Limb (tissue), 2 donors: ENCODE measurements around the gene IL10.
"Not testable (repeated sequence)": the region's sequence is repeated elsewhere in the genome, so short reads cannot be mapped to it uniquely, and the experiment has no call there.

Source experiments
- DNase-seq, 2 donors: peaks; one replicate each; pipeline ENCODE4 v3.0.0-alpha.2; 2016; ENCODE audit errors: extremely low spot score in 2 of 2

IL10 gene

DNA sequence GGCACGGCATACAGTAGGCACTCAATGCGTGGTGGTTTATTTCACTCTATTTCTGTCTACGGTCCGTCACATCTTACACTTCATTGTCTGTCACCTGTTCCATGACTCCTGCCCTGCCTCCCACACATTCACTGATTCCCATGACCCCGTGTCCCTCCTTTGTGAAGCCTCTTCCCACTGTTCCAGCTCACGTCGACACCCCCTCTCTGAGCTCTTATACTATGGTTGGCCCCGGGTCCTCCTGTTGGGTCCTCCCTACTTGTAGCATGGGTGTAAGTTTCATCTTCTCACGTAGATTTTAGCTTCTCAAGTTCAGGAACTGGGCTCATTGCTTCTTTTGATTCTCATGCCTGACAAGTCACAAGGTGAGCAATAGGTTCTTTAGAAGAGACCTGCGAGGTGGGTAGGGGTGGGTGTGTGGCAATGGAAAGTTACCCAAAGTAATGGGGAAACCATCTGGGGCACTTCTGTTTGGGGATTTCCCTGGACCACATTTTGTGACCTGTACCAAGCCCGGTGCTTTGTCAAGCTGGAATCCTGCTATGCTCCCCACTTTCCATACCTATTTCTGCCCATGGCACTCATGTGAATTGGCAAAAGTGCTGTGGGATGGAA is 22.1 kb upstream of the IL10 start:
- DNase-seq: no peak

DNA sequence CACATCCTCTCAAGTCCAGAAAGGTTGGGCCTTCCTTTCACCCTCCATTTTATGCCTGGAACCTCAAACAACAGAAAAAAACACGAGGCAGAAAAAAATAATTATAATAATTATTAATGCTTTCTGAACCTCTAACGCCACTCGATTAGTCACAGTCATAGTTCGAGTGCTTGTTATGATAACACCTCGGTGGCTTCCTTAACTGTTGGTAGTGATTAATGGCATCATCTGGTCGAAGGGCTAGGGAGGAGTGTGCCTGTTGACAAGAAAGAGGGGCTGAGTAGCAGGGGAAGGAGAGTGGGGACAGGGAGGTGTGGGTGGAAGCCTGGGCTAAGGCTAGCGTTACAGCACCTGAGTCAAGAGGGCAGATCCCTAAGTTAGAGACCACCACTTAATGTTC is 21.3 kb upstream of the IL10 start:
- no peak for DNase-seq

DNA sequence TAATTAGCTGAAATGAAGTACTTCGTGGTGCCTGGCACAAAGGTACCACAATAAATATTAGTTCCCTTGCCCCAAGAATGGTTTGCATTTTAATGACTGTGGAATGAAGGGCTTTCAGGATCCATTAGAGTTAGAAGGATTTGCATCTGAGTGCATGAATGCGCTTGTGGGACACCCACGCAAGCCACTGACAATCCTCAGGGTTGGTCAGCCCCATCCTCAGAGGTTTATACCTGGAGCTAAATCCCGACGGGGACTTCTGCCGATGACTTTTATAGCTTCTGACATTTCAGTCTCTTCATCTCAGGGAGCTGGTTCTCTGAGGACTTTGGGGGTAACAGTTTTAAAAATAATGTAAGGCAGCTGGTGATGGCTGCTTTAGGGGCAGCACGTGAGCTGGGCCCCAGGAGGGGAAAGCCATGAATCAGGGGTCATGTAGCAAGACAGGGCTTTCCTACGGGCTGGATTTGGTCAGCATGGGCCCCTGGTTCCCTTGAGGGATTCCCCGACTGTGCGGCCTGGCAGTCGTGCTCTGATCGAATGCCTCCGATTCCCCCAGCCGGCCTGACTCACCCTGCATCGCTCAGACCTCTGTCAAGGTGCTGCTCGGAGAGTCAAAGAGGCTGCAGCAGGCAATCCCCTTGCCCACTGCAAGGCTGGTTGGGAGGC is 20.8 kb upstream of the IL10 start:
- DNase-seq: no peak

DNA sequence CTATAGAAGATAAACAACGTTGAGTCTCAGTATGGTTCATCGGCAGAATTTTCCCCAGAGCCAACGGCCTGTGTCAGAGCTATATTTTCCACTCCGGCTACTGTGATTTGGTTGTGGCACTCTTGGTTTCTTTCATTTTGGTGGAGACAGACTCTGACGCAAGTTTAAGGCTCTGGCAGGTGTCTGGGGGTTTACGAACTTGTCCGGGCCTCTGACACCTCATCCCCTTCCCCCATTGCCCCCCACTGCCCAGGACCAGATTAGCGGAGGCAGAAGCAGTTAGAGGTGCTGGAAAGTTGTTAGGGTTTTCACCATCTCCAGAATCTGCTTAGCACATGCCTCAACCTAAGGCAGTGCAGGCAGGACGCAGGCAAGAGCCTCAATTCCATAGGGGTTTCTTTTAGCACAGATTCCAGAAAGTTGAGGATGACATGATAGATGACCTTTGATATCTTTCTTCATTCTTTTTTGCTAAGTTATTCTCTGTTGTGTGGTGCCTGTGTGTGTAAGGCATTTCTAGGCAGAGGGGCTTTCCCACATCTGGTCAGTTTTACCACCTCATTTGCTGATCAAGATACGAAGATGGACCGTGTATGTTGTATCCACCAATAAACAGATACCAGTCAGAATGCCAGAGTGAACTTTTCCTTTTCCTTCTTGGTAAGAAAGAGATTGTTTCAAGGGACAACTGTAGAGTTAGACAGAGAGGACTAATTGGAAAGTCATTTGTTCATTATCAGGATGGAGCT is 18.4 kb upstream of the IL10 start:
- DNase-seq: no peak

DNA sequence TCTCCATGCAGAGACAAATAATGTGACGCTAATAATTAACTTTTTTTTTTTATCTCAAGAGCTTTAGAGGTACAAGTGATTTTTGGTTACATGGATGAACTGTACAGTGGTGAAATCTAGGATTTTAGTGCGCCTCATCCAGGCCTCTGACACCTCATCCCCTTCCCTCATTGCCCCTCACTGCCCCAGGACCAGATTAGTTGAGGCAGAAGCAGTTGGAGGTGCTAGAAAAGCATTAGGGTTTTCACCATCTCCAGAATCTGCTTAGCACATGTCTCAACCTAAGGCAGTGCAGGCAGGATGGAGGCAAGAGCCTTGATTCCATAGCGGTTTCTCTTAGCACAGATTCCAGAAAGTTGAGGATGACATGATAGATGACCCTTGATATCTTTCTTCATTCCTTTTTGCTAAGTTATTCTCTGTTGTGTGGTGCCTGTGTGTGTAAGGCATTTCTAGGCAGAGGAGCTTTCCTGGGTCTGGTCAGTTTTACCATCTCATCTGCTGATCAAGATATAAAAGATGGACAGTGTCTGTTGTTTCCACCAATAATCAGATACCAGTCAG is 16.3 kb upstream of the IL10 start:
- DNase-seq: no peak

DNA sequence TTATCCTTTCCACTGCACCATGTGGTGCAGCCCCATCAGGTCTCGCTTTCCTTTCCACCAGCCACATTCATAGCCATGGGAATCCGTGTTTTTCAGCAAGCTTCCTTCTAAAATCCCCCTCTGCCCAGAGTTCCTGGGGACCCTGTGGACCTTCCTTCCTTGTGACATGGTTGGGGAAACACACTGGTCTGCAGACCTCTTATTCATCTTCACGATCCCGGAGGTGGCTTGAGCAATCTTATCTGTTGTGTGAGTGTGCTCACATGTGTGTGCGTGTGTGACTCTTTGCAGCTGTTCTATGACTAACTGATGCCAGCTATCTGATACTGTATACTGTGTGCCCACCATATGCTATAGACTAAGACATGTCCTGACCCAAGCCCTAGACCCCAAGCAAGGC is 15.6 kb upstream of the IL10 start:
- no peak for DNase-seq

DNA sequence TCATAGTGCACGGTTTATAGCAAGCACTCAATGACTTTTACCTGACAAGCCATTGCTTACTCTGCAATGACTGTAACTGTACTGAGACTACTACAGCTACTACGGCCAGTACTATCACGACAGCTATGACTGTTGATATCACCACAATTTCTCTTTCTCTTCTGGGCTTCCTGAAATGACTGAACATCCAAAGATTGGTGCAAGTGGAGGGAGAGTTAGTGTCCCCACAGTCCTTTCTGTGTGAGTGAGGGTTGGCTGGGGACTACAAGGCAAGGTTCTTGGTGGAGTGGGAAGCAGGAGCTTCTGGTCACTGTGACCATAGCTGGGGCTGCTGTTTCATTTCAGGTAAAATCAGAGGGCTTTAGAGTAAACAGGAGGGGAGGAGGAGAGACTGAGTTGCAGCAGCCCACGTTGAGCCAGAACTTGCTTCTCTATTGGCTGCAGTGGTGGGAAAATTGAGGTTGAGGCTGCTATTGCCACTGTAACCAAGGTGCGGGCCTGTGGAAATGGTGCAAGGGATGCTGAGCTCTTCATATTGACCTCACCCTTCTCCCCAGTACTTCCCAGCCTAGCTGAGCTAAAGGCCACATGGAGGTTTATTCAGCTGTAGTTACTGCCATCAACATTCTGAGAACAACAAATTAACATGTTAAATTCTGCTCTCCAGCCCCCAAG is 14.1 kb upstream of the IL10 start:
- no peak for DNase-seq

DNA sequence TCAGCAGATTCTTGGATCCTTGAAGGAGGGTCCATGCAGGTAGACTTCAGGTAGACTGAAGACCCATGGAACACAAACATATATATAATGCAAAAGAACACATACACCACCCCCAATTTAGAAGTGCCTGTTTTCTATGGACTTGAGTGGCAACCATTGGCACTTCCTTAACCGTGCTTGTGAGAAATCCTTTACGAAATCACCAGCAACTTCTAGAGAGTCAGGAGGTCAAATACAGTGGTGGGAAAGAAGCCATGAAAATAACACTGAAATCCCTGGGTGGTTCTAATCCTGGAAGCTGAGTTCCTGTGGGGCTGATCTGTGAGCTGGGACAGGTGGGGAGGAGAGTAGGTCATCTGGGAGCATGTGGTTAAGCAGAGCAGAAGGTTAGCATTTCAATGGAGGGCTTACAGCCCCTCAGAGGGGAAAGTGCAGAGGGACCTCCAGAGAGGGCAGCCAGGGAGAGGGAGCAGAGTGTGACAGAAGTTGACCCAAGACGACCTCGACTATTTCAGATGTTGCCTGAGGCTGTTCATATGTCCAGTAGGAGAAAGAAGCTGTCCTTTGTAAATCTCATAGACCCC is 13.0 kb upstream of the IL10 start:
- DNase-seq: no peak

DNA sequence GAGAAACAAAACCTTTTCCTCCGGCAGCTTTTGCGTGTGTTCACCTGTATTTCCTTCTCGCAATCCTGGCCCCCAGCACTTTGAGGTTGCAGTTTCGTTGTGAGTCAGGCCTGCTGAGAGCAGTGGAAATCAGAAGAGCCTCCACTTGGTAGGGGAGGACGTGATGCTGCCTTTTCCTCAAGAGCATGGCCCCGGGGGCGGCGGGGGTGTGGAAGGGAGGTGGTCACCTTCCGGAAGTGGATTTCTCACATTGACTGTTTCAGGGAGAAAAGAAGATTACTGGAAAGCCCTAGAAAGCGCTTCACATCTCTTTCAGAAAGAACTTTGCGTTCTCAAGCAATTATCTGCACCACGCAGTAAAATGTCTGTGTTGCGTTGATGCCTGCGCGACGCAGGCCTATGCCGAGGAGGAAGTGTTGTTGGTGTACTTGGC is 12.2 kb upstream of the IL10 start:
- DNase-seq: no peak

DNA sequence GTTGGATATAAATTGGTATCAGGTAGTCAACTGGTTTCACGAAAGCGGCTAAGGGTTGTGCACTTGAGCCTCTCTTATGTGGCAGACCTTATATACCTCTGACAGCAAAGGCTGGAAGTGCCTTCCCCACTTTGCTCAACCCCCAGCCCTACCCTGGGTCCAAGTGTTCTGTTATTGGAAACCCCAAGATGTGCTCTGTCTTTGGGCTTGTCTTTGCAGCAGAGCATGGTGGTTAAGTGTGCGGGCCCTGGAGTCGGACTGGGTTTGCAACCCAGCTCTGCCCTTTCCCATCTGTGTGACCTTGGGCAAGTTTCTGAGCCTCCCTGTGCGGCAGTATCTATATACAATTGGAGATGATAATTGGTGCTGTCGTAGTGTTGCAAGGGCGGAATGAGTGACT is 11.2 kb upstream of the IL10 start:
- DNase-seq: no peak

DNA sequence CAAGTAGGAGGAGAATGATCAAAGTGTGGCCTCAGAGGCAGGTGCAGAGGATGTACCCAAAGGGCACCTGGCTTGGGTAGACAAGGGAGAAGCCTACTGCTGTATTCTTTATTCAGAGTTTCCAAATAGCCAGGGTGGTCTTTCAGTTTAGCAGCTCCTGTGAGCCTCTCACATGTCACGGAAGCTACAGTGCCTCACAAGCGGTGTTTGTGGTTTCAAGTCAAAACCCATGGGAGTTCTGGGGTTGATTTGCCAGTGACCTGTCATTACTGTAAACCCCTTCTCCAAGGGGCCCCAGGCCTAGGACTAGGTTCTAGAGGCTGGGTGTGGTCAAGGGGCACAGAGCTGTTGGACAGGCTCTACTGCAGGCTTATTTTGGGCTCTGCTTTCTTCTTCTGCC is 10.2 kb upstream of the IL10 start:
- DNase-seq: no peak

DNA sequence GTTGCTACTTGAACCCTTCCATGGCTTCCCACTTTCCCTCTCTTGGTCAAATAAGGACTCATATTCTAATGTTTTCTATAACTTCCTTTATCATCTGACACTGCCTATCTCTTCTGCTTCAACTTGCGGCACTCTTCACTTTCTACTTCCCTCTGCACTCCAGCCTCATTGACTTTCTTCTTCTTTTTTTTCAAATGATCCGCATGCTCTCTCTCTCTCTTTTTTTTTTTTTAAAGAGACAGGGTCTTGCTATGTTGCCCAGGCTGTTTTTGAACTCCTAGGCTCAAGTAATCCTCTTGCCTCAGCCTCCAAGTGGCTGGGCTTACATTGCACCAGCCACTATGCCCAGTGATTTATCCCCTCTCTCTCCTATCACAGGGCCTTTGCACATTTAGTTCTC is 7.3 kb upstream of the IL10 start:
- no peak for DNase-seq

DNA sequence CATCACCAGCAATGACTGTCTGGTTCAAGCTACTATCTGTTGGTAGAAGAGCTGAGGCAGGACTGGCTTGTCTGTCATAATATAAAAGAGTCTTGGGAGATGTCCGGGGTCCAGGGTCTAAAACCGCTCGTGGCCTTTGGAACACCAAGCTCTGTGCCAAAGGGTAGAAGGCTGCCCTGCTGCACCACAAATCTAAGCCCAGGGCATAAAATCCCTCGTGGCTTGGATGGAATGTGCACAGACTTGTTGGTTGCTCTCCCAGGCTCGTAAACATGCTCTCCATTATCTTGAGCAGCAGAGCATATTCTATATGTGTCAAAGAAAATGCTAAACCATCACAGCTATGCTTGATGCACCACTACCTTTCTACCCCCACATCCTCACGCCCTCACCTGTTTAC is 6.6 kb upstream of the IL10 start:
- DNase-seq: not testable (repeated sequence)

DNA sequence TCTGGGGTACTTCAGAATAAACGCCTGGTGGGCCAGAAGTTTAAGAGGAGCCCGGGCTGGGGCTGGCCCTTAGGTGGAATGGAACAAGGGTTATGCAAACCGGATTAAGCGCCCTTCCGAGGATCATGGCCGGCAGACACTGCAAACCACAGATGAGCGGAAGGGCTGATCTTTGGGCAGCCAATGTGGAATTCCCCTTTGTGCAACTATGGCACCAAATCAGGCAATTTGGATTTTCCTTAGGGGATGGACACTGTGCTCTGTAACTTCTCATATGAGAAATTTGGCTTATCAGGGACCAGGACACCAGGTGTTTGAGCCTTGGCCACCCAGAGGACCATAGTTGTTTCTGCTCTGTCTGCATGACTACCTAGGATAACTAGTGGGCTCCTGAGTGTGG is 5.7 kb upstream of the IL10 start:
- no peak for DNase-seq

DNA sequence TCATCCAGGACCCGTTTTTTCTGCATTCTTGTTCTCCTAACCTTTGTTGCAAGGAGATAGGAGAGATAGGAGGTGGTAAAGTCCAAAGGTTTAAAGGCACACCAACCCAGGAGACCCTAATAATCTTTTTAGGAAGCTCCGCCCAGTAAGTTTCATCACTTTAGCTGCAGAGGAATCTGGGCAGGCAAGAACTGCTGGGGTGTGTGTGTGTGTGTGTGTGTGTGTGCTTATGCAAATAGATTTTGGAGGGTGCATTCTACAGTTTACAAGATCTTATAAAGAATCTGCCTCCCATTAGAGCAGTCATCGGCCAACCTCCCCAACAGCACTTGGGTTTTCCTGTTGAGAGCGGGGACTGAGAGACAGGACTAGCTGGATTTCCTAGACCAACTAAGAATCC is 3.9 kb upstream of the IL10 start:
- no peak for DNase-seq

DNA sequence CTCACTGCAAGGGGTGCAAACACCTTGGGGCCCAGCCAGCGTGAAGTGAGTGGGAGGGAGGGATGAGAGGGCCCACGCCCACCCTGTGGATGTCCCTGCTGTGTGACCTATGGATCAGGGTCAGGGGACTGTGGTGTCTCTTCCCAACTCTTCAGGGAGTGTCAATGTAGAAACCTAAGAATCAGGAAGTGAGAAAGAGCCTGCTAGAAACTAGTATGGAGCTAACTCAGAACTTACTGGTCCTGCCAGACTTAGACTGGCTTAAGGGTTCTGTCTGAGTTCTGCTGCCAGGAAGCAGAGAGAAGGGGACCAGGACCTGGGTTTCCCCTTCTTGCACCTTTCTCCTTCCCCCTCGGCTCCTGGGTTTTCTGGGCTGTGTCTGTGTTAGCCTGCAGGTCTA is 1.8 kb upstream of the IL10 start:
- DNase-seq: no peak

DNA sequence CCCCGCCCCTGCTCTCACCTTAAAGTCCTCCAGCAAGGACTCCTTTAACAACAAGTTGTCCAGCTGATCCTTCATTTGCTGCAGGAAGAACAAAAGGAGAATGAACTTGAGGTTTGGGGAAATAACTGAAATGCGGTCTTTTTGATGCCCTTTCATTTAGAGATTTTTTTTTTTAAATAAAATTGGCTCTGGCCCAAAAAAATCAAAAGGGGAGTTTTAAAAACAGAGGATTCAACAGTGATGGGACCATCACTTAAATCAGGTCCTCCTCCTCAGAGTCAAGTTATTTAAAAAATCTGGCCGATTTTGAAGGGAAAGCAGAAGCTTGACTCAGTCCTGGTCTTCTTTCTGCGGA is 979 bp downstream of the IL10 start:
- DNase-seq: no peak

DNA sequence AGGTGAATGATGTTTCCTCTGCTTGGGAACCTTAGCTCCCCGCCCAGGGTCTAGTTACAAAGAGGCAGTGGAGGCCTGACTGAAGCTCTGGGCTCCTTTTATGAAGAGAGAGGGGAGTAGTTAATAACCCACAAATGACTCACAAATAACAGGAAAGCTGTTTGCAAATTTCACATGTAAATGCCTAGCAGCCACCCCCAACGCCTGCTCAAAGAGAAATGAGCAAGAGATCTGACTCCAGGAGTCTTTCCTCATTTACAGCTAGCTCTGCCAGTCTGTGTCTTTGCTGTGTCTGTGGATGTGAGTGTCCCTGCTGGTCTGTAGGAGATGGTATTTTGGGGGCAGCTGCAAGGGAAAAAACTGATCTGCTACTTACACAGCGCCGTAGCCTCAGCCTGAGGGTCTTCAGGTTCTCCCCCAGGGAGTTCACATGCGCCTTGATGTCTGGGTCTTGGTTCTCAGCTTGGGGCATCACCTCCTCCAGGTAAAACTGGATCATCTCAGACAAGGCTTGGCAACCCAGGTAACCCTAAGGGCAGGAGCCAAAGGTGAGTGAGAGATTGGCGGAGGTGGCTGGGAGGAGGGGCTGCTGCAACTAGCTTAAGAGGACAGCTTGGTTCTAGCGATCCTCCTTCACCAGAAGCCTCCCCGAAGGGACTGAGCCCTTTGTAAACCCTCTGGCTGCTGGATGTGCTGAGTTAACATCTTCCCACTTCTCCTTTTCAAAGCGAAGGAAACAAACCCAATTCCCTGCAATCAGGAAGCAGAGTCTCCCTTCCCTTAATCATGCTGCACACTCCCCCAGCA is 1.6 kb downstream of the IL10 start, which contains the start of gene IL19:
TSS of gene IL19 (plus strand) at position 243 of the 807 bp plus-strand sequence. CDS start 65,890 bp downstream, outside the sequence.
- DNase-seq: no peak

DNA sequence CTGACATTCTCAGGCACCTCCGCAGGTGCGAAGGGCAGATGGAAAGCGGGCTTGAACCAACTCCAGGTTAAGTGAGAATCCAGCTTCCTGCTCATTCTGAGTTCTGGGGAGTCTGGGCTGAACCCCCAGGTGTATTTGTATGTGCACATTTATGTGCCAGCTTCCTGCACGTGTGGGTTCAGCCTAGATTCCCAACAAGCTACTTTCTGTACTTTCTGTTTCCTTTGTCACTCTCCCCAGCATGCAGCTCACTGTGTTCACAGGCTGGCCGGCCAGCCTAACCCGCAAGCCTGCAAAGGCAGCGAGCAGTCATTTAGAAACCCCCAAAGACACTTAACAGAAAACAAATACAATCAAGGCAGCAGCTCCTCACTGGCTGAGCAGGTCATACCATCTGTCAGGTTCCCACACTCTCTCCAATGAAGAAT is 3.0 kb downstream of the IL10 start:
- no peak for DNase-seq

DNA sequence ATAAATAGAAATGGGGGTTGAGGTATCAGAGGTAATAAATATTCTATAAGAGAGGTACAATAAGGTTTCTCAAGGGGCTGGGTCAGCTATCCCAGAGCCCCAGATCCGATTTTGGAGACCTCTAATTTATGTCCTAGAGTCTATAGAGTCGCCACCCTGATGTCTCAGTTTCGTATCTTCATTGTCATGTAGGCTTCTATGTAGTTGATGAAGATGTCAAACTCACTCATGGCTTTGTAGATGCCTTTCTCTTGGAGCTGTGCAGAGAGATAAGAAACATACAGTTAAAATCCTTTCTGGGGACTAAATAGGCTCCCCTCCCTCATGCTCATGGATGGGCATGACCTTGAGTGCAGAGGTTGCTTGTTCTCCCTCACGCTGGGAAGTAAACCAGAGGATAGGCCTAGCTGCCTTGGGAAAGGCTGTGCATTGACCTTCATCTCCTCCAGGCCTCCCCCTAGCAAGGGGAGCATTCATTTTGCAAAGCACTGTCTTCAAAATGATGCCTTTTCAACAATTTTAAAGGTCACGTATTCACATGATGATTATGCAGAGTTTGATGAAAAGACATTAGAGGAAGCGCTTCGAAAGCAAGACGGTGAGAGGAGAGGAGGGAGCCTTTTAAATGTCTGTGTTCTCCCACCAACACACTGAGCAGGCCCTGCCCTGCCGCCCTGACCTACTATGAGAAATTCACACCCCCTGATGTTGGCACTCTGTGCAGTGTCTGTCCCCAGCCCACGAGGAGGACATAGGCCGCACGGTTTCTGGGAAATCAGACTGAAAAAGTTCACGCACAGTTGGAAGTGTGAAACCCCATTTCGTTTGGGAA is 3.6 kb downstream of the IL10 start:
- DNase-seq: no peak
